PFSK-1 (cell line): Measurements from ENCODE around the gene CNGA3.

Experiments
- POLR2AphosphoS5 ChIP-seq: IDR thresholded peaks from 2 replicates; pipeline ENCODE4 v1.6.1; 2012; ENCODE audit warnings: low read depth, mild to moderate bottlenecking, control low read depth, low read length, moderate library complexity
- TF ChIP-seq, protein P1 (sequence below), 2 experiments: IDR thresholded peaks; 2 replicates each; pipeline versions ENCODE4 v1.6.1 to v1.8.0; 2011 to 2012; ENCODE audit warnings: low read depth in 2 of 2, low read length in 2 of 2, control low read depth in 1 of 2, inconsistent platforms in 1 of 2, mild to moderate bottlenecking in 1 of 2, moderate library complexity in 1 of 2; ENCODE audit not compliant: insufficient read depth in 1 of 2

DNA sequence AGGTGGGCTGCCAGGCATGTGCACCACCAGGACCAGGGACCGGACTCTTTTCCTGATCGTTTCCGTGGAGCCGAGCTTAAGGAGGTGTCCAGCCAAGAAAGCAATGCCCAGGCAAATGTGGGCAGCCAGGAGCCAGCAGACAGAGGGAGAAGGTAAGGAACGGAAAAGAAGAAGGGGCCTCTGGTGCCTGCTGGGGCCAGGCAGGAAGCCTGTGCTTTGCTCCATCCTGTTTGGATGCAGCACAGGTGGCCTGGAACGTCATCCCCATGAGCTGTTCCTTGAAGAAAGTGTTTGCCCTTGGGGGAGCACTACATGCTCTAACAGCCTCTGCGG, 33.9 kb downstream of the CNGA3 start:
- no peak for TF ChIP-seq POLR2AphosphoS5
- TF ChIP-seq, protein P1, sequence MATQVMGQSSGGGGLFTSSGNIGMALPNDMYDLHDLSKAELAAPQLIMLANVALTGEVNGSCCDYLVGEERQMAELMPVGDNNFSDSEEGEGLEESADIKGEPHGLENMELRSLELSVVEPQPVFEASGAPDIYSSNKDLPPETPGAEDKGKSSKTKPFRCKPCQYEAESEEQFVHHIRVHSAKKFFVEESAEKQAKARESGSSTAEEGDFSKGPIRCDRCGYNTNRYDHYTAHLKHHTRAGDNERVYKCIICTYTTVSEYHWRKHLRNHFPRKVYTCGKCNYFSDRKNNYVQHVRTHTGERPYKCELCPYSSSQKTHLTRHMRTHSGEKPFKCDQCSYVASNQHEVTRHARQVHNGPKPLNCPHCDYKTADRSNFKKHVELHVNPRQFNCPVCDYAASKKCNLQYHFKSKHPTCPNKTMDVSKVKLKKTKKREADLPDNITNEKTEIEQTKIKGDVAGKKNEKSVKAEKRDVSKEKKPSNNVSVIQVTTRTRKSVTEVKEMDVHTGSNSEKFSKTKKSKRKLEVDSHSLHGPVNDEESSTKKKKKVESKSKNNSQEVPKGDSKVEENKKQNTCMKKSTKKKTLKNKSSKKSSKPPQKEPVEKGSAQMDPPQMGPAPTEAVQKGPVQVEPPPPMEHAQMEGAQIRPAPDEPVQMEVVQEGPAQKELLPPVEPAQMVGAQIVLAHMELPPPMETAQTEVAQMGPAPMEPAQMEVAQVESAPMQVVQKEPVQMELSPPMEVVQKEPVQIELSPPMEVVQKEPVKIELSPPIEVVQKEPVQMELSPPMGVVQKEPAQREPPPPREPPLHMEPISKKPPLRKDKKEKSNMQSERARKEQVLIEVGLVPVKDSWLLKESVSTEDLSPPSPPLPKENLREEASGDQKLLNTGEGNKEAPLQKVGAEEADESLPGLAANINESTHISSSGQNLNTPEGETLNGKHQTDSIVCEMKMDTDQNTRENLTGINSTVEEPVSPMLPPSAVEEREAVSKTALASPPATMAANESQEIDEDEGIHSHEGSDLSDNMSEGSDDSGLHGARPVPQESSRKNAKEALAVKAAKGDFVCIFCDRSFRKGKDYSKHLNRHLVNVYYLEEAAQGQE (IDR thresholded peaks at IDR 0.05; ENCODE audit: insufficient read depth in 1 of 2, low read depth in 2 of 2, low read length in 2 of 2) = no peak
